Measurements from ENCODE around the gene DSN1. TPM values are rescaled to one million over a fixed set of nuclear protein-coding genes. Genes with fewer than 3 reads are reported as not detected.

Gene DSN1
- total and polyA plus RNA-seq, 10 of the 15 experiments (the other 5 are each of a cell fraction or from before 2014, with no cell fraction given): 15.3 to 33.1 (median 21.7) TPM

- TF ChIP-seq PBX3 (IDR thresholded peaks at IDR 0.05; ENCODE audit: insufficient replicate concordance, low read depth, low read length): no peak
Measured at GRCh38 chr20:36794116-36794474, 20.5 kb upstream of the DSN1 start (continued).

- Histone ChIP-seq H3K9me3 (replicated peaks; ENCODE audit: control insufficient read depth, insufficient read depth, low read length) (no peaks in the 10 kb centered on the region), H2AFZ (ENCODE audit: control insufficient read depth, low read depth, low read length) (no peak overlapping the region), H4K20me1 (ENCODE audit: control insufficient read depth, insufficient read depth) (no peaks in the 10 kb centered on the region), H3K79me2 (ENCODE audit: control insufficient read depth, insufficient read depth, low read length) (no peaks in the 10 kb centered on the region), H3K9ac (ENCODE audit: control insufficient read depth, insufficient read depth, low read length) (no peak overlapping the region), H3K4me1 (ENCODE audit: control insufficient read depth, insufficient read depth, low read length) (peaks cover 7% of the 10 kb centered on the region; the same call in 1 of the 2 replicates), H3K36me3 (ENCODE audit: control insufficient read depth in 2 of 2, insufficient read depth in 2 of 2, low read length in 1 of 2) (peaks cover 0 to 17% of the 10 kb centered on the region in 2 experiments; a peak in 3 of 4 replicates), H3K27me3 (replicated peaks in 1 of 2; ENCODE audit: control insufficient read depth in 2 of 2, insufficient read depth in 2 of 2, low read length in 1 of 2) (no peaks in the 10 kb centered on the region), H3K27ac (ENCODE audit: control insufficient read depth, insufficient read depth) (no peak overlapping the region), H3K4me2 (ENCODE audit: control insufficient read depth, insufficient read depth) (no peak overlapping the region), H3K4me3 (no peak overlapping the region)
- 95% methylated on average over 36 of the region's 36 CpGs for WGBS (ENCODE audit: insufficient coverage, insufficient replicate concordance, low lambda C conversion rate, missing lambda C conversion rate)
- ATAC-seq (no peak), FAIRE-seq (no peak), DNase-seq (ENCODE audit: low read depth, low spot score) (no peak)
- ChIA-PET CTCF (interaction anchor here (1.0 to 2.0 kb wide), 3 partner anchors 15 to 42 kb away, joined by 4 to 9 read pairs (median 5); no protein-coding TSS in a partner anchor), RAD21 (ENCODE audit: unreplicated experiment) (interaction anchor here (1.4 to 2.1 kb wide), 2 partner anchors 42 to 70 kb away, joined by 5 to 6 read pairs; a partner anchor contains a TSS), SMC1A (ENCODE audit: uncharacterized antibody, unreplicated experiment) (interaction anchor here (0.8 to 2.2 kb wide), 2 partner anchors 20 to 90 kb away, joined by 3 to 7 read pairs; partner anchors contain the start of gene DSN1), POLR2A (interaction anchor here (0.5 kb wide), 1 partner anchor 91 kb away, joined by 5 read pairs; no protein-coding TSS in a partner anchor)
- in situ Hi-C loops (cut with MboI) (no loop called here), intact Hi-C loops (cut with micrococcal nuclease; ENCODE audit: unreplicated experiment) (no loop called here)
- no TSS peak for BruUV-seq (replicated peaks)
- TF ChIP-seq USF1 (IDR thresholded peaks at IDR 0.05; ENCODE audit: borderline replicate concordance, extremely low read length, insufficient read depth, low read depth, low read length) (no peak), TCF7 (IDR thresholded peaks at IDR 0.05; ENCODE audit: borderline replicate concordance) (no peak), SREBF1 (IDR thresholded peaks at IDR 0.05; ENCODE audit: low read length) (no peak), YBX1 (IDR thresholded peaks at IDR 0.05) (no peak), NFIC (IDR thresholded peaks at IDR 0.05; ENCODE audit: low read depth, low read length) (no peak), CEBPB (IDR thresholded peaks at IDR 0.05; ENCODE audit: borderline replicate concordance in 1 of 2, low read depth in 2 of 2, low read length in 2 of 2) (no peak), SP1 (IDR thresholded peaks at IDR 0.05; ENCODE audit: low read depth, low read length) (no peak), IKZF1 (conservative IDR thresholded peaks at IDR 0.05) (no peak), CUX1 (IDR thresholded peaks at IDR 0.05; ENCODE audit: insufficient replicate concordance, low read depth, low read length) (no peak), ZBED1 (IDR thresholded peaks at IDR 0.05; ENCODE audit: borderline replicate concordance) (no peak)
Measured at GRCh38 chr20:36793294-36794115, 19.9 kb upstream of the DSN1 start.
